ENCODE data around the gene BTNL9.

- TF ChIP-seq CTCF (IDR thresholded peaks at IDR 0.05; ENCODE audit: insufficient read depth, low read length, poor library complexity, severe bottlenecking) (no peak), EZH2phosphoT487 (conservative IDR thresholded peaks at IDR 0.05; ENCODE audit: low read length) (no peak)
Measured at GRCh38 chr5:181047288-181047687, 7.2 kb downstream of the BTNL9 start.
